Measurements from ENCODE around the gene COG7. TPM values are rescaled to one million over a fixed set of nuclear protein-coding genes. Genes with fewer than 3 reads are reported as not detected.
"Not testable (repeated sequence)": the region's sequence is repeated elsewhere in the genome, so short reads cannot be mapped to it uniquely, and the experiment has no call there.

Gene COG7
- total RNA-seq, 1 experiment from 2014 or later: 29.4 TPM

DNA sequence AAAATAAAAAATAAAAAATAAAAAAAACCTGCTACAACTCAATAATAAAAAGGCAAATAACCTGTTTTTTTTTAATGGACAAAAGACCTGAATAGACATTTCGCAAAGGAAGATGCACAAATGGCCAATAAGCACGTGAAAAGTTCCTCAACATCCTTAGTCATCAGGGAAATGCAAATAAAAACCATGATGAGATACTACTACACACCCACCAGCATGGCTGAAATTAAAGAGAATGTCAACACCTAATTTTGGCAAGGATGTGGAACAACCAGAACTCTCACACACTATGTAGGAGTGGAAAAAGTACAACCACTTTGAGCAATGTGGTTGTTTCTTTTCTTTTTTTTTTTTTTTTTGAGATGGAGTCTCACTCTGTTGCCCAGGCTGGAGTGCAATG, 24.6 kb downstream of the COG7 start:
- in situ Hi-C loops (cut with HindIII; ENCODE audit: low pct_unique_long_range_greater_than_20kb, low sequenced_read_pairs): no loop called here
- no peak for DNase-seq (ENCODE audit: low read depth)

DNA sequence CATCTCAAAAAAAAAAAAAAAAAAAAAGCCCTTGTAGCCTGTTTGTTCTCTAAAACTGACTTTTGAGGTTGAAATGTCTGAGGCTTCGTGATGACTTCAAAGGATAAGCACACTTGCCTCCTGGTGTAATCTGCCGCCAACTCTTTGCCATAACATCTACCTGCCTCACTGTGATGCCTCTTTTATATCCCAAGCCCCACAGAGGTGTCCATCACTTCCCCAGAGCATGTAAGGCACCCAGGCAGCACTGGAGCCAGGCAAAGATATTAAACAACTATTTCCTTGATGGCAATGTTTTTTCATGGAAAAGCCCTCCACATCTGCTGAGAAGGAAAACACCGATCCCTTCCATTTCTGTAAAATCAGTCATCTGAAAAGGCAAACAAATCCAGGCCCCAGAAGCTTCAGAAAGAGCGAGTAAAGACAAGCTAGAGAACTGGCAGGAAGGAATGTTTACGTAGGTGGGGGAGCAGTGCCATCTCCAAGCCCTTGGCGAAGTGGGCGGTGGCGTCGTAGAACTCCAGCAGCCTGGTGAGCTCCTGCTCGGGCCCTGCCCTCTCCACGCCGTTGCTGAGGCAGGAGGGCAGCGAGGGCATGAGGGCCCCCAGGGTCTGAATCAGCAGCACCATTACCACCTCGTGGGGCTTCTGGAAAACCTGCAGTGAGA, 28.6 kb downstream of the COG7 start:
- peak; percentile 98 for DNase-seq (ENCODE audit: low read depth)
- in situ Hi-C loops (cut with HindIII; ENCODE audit: low pct_unique_long_range_greater_than_20kb, low sequenced_read_pairs): no loop called here

DNA sequence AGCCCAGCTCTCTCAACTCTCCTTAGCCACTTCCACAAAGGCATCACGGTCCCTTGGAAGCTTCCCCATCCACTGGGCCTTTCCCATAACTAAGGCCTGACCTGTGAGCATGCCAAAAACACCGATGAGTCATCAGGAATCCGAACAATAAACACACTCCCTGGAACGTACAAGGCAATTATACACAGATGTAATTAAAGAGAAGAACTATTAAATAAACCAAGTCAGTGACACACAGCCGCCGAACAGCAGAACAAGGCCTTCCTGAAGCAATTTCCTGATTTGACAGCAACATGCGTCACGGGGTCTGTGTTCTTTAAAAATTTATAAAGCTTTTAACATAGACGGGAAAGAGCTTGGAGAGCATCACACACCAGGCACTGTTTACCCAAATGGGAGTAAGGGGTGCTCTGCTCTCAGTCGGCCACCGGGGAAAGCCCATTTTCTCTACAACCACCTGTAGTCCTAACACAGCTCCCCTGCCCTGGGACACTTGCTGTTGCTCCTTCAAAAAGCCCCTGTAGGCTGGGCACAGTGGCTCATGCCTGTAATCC, 29.4 kb downstream of the COG7 start:
- peak; percentile 97 for DNase-seq (ENCODE audit: low read depth)
- in situ Hi-C loops (cut with HindIII; ENCODE audit: low pct_unique_long_range_greater_than_20kb, low sequenced_read_pairs): no loop called here

DNA sequence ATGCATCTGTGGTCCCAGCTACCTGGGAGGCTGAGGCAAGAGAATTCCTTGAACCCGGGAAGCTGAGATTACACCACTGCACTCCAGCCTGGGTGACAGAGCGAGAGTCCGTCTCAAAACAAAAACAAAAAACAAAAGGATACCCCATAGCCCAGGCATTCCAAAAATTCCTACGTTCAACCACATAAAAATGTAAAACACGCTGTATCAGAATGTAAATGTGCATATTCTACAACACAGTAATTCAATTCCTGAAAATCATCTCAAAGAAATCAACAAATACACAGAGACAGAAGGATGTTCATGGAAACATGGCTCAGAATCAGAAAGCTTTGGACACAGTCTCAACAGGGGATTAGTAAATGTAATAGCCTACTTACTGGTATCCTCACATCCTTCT, 33.0 kb downstream of the COG7 start:
- in situ Hi-C loops (cut with HindIII; ENCODE audit: low pct_unique_long_range_greater_than_20kb, low sequenced_read_pairs): no loop called here
- no peak for DNase-seq (ENCODE audit: low read depth)

DNA sequence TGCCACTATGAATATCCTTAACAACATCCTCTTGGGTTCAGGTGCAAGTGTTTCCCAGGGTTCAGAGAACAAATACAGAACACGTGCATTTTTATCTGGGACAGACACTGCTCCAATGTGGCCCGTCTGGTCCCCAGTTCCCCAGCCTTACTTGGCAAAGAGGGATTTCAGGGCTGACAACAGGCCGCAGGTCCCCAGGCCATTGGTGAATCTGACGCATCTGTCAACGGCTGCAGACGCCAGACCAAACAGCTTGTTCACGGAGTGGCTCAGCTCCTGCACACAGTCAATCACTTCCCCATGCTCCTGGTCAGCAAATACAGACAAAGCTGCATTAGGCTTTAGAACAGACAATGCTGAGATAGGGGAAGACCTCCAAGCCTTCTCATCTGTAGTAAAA, 36.2 kb downstream of the COG7 start:
- in situ Hi-C loops (cut with HindIII; ENCODE audit: low pct_unique_long_range_greater_than_20kb, low sequenced_read_pairs): no loop called here
- no peak for DNase-seq (ENCODE audit: low read depth)

DNA sequence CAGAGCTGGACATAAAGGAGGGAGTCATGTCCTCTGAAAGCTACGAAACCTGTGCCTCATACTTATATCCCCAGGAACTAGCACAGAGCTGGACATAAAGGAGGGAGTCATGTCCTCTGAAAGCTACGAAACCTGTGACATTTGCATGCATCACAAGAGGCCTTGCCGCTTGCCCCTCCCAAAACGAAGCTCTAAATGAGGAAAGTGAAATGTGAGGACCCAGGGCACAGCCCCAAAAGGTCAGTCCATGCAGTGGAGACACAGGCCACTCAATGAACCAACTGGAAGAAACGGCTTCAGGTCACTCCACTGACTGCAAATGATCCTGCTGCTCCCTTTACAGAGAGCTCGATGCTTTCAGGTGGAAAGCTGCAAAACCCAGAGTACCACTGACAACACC, 38.3 kb downstream of the COG7 start:
- in situ Hi-C loops (cut with HindIII; ENCODE audit: low pct_unique_long_range_greater_than_20kb, low sequenced_read_pairs): no loop called here
- no peak for DNase-seq (ENCODE audit: low read depth)

DNA sequence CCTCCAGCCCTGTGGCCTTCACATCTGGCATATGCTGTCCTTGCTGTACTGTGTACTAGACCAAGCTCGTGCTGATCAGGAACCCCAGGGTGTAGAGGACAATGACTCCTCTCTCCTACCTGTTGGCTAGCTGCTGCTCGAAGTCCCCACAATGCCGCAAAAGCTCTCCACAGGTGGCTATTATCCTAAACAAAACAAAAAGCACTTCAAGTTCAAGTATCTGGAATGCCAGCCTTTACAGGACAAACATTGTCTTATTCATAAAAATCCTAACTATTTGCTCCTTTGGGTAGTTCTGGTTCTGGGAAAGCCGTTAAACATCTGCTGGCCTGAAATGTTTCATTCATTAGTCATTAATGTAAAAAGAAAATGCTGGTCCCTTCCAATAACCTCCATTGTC, 42.8 kb downstream of the COG7 start:
- no peak for DNase-seq (ENCODE audit: low read depth)
- in situ Hi-C loops (cut with HindIII; ENCODE audit: low pct_unique_long_range_greater_than_20kb, low sequenced_read_pairs): no loop called here

DNA sequence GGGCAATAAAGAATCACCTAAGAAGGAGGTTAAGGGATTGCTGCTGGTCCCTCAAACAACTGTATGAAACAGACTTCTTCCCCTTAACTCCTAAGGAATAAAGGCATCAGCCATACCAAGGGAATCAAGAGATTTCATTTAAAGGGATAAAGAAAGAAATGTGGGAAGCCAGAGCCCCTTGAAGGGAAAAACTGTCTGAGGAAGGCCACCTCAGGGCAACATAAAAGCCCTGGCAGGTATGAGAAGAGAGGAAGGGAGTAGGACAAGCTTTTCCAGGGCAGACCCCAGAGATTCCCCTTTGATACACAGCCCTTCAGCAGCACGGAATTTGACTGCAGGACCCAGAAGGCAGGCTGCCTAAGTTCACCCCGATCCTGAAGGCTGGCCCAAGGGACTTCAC, 43.5 kb downstream of the COG7 start:
- in situ Hi-C loops (cut with HindIII; ENCODE audit: low pct_unique_long_range_greater_than_20kb, low sequenced_read_pairs): no loop called here
- no peak for DNase-seq (ENCODE audit: low read depth)

DNA sequence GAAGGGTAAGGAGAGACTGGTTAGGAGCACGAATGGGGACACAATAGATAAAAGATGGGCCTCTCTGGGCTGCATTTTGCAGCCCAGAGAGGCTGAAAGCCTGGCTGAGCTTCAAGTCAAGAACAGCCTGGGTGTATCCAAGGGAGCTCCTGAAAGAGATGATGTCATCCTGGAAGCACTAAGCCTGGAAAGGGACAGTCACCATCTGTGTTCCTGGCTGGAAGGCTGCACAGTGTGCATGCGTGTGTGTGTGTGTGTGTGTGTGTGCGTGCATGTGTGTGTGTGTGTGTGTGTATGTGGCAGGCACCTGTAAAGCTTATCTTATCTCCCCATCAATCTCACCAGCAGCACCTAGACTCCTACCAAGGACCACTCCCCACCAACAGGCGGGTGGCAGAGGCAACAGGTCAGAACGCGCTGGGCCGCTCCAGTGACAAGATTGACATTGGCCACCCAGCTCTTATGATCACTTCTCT, 44.1 kb downstream of the COG7 start:
- in situ Hi-C loops (cut with HindIII; ENCODE audit: low pct_unique_long_range_greater_than_20kb, low sequenced_read_pairs): no loop called here
- peak; percentile 53 for DNase-seq (ENCODE audit: low read depth)

DNA sequence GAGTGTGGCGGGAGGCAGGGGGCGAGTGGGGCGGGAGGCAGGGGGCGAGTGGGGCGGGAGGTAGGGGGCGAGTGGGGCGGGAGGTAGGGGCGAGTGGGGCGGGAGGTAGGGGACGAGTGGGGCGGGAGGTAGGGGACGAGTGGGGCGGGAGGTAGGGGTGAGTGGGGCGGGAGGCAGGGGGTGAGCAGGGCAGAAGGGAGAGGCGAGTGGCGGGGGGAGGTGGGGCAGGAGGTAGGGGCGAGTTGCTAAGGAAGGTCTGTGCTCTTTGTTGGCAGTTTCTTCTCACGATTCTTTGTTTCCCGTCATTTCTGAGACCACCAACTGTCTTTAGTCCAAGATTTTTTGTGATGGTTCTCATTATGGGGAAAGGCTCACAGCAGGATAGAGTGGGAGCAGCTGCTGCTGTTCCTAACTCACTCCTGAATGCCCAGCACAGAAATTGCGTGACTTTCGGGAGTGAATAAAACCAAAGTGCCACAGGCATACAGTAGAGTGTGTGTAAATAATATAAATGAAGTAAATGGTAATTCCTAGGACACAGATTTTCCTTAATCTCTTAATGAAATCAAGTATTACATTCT, 44.7 kb downstream of the COG7 start:
- in situ Hi-C loops (cut with HindIII; ENCODE audit: low pct_unique_long_range_greater_than_20kb, low sequenced_read_pairs): no loop called here
- no peak for DNase-seq (ENCODE audit: low read depth)

DNA sequence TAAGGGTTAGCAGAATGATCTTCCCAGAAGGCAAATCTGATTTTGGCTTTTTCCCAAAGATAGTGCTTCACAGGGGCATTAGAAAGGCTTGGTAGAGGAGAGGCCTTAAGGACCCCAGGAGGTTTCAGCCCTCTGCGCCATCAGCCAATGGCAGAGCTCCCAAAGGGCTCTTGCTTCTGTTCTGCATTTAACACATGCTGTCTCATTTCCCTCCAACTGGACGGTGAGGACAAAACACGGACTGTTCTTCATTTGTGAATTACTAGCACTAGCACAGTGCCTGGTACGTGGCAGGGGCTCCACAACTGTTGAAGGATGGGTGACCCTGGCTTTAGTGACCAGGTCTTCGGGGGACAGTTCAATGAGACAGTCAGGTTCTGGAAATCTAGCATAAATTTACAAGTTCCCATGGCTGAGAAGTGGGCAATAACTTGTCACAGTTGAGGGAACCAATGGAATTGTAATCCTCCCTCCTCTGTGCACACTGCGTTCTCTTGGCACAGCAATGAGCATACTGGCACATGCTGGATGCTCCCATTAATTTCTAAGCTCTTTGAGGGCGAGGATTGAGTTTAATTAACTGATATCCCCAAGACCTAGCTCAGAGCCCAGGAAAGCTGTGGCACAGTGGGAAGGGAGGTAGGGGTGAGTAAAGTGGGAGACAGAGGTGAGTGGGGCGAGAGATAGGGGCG, 45.4 kb downstream of the COG7 start:
- DNase-seq (ENCODE audit: low read depth): no peak
- in situ Hi-C loops (cut with HindIII; ENCODE audit: low pct_unique_long_range_greater_than_20kb, low sequenced_read_pairs): no loop called here

DNA sequence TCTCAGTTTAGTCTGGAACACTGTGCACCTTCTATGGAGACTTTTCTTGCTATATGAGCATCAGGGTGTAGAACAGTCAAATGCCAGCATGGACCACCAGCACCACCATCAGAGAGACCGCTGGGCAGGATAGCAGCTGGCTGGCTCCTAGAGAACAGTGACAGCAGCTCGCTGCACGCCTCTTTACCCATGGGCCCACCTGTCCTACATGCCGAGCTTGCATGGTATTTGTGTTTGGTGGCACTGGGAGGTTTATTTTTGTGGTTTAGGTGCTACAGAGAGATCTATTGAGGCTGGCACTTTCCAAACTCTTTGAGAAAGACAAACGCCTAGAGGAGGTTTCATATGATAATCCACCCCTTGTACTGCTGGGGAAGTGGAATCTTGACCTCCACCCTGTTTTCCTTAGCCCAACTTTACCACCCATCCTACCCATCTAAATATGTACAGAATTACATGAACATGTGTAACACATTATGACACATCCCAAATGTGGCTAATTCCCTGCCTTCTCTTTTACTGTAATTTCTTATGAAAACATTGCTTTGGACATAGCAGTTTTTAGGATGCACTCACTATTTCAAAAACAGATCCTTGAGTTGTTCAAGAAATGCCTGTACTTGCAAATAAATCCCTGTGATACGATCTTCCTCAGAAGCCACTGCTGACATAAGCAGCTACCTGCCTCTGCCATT, 46.3 kb downstream of the COG7 start:
- in situ Hi-C loops (cut with HindIII; ENCODE audit: low pct_unique_long_range_greater_than_20kb, low sequenced_read_pairs): no loop called here
- DNase-seq (ENCODE audit: low read depth): no peak

DNA sequence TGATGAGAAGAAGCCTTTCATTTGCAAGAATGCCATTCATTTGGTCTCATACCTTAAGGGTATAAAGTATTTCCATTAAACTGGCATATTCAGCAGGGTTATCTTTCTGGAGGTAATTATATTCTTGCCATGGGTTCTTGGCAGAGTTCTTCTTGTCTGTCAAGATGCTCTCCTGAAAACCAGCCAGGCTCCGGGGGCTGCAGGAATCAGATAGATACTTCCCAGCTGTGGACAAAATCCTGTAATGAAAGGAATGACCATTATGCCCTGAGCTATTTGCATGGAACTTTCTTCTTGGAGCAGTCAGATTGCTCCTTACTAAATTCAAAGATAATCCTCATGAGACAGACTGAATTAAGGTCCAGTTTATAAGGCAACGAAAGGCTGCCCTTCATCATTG, 47.0 kb downstream of the COG7 start:
- in situ Hi-C loops (cut with HindIII; ENCODE audit: low pct_unique_long_range_greater_than_20kb, low sequenced_read_pairs): no loop called here
- DNase-seq (ENCODE audit: low read depth): no peak

DNA sequence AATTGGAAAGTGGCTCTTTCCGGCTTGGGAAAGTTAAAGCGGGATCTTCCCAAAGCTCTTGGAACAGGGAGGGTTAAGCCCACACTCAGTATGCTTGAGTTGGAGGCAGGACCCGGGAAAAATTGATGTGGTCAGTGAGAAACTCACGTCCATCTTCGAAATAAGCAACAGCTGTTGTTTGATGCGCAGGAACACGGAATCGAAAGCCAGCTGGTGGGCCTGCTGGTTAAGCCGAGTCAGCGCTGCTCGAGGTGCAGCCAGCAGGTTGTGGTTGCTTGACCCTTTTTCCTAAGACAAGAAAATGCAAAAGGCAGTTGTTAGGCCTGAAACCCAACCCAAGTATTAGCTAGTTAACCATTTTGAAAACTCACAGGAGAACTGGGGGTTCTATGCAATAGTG, 49.4 kb downstream of the COG7 start:
- DNase-seq (ENCODE audit: low read depth): no peak
- in situ Hi-C loops (cut with HindIII; ENCODE audit: low pct_unique_long_range_greater_than_20kb, low sequenced_read_pairs): no loop called here

DNA sequence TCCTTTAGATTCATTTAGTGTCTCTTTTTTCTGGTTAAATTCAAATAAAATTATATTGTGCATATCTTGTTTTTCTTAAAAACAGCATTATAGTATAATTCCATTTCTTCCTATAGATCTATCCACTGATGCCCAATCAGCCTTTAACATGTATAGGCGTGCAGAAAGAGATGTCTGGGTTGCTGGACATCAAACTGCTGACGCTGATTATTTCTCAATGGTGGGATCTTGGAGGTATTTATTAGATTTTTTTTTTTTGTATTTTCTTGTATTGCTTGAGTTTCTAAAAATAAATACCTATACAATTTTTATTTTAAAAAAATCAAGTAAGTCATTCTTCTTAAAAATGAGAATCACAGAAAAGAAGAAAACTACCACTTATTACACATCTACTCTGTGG, 50.9 kb downstream of the COG7 start:
- DNase-seq (ENCODE audit: low read depth): no peak
- in situ Hi-C loops (cut with HindIII; ENCODE audit: low pct_unique_long_range_greater_than_20kb, low sequenced_read_pairs): no loop called here

DNA sequence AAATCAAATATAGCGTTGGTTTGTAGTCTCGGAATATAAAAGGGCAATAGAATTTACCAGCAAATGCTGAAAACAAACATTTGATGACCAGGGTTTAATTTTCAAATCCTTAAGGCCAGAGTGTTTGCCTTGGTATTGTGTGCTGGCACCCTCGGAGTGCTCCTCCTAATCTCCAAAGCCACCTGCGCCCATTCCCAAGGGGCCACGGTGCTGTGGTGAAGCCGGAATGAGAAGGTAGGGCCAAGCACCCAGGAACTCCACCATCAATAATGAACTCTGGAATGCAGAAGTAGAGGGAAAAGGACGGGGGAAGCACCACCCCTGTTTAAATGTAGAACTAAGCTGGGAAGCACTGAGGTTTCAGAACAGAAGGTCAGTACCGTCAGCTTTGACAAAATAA, 51.9 kb downstream of the COG7 start:
- no peak for DNase-seq (ENCODE audit: low read depth)
- in situ Hi-C loops (cut with HindIII; ENCODE audit: low pct_unique_long_range_greater_than_20kb, low sequenced_read_pairs): no loop called here

DNA sequence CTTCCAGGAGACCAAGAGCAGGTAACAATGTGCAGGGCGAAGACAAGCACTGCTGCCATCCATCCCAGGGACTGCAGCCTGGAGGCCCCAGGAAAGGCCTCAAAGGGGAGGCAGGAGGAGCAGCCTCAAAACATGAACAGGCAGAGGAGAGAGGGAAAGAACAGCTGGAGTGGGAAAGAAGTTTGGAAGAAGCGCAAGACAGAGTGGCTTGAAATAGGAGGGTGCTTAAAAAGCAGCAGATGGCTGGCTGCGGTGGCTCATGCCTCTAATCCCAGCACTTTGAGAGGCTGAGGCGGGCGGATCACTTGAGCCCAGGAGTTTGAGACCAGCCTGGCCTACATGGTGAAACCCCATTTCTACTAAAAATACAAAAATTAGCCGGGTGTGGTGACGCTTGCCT, 52.5 kb downstream of the COG7 start:
- DNase-seq (ENCODE audit: low read depth); in situ Hi-C loops (cut with HindIII; ENCODE audit: low pct_unique_long_range_greater_than_20kb, low sequenced_read_pairs): not testable (repeated sequence)

DNA sequence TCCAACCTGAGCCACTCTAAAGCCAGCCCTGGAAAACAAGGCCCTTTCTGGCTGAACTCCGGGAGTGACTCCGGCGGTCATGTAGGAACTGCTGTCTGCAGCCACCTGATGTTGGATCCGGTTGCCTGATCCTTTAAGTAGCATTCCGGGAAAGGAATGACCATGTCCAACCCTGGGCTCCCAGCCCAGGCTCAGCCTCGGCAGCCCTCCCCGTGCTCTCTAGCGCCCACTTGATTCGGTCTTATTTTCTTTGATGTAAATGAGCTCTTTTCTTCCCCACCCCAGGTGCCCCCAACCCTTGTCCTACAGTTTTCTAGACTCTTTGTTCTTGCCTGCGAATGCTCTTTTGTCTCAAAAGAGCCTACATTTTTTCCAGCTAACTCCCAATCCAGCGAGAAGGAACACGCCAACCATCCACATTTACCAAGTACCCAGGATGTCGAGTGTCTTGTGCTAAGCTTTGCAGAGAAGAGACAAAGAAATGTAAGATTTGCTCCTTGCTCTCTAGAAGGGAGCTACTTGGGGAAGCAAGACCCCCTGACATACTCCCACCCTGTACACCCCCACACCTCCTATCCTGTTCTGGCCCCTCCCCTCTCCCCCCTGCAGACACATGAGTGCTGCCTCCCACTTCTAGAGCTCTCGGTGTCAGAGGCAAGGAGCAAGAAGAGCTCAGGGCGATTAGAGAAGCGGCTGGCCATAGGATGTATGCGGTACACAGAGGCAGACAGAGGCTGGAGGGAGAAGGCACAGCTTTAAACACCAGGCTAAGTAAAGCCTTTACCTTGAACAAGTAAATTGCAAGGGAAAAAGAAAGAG, 53.8 kb downstream of the COG7 start:
- in situ Hi-C loops (cut with HindIII; ENCODE audit: low pct_unique_long_range_greater_than_20kb, low sequenced_read_pairs): no loop called here
- DNase-seq (ENCODE audit: low read depth): no peak

Data from Caki2 (cell line).